ENCODE data around the gene RAB13. TPM values are rescaled to one million over a fixed set of nuclear protein-coding genes. Genes with fewer than 3 reads are reported as not detected.

RAB13 gene
- total and polyA plus RNA-seq, 2 of the 13 experiments (the other 11 are each of a cell fraction or from before 2014, with no cell fraction given): 15.9 to 24.7 TPM

- 0 out of 2 replicates have a peak, but pooled peaks have one; percentile 9 for TF ChIP-seq ZNF800 (CRISPR knock-in tag; IDR thresholded peaks at IDR 0.05)
Measured at GRCh38 chr1:153991151-153991630, 5.1 kb upstream of the RAB13 start (continued).

GRCh38 chr1:153990468-153991150, 4.5 kb upstream of the RAB13 start, which contains the start of gene RPS27:
RPS27 (plus strand) TSS chr1:153990762; CDS start chr1:153990797, 35 bp downstream.
- peak; percentile 82 for FAIRE-seq
- H3K4me2 ChIP-seq (ENCODE audit: low read depth, low read length): peak within 1 kb of the TSS; percentile 76
- intact Hi-C loops (cut with micrococcal nuclease; ENCODE audit: unreplicated experiment): no loop called here
- no peaks in the 10 kb centered on the region for H3K9me3 ChIP-seq (ENCODE audit: low read length)
- POLR2A ChIA-PET: interaction anchor here (0.6 to 7.5 kb wide), 43 partner anchors 9 to 382 kb away, joined by 3 to 92 read pairs (median 5); partner anchors contain the start of genes CHTOP, CREB3L4, CRTC2 and DENND4B
- peaks cover 2 to 16% of the 10 kb centered on the region in 2 experiments; a peak in 4 of 5 replicates for H3K36me3 ChIP-seq (replicated peaks in 1 of 2; ENCODE audit: control insufficient read depth in 1 of 2, insufficient read depth in 2 of 2, low read length in 2 of 2)
- ATAC-seq: peak; percentile 24
- CTCF ChIA-PET (ENCODE audit: low intra/inter-chr PET ratio, low total read pairs): no interaction called here
- in situ Hi-C loops (cut with HindIII; ENCODE audit: extremely low pct_ligation_motif_present, low pct_unique_long_range_greater_than_20kb): no loop called here
- 2% methylated on average over 22 of the region's 36 CpGs for WGBS (ENCODE audit: low lambda C conversion rate)
- H3K4me1 ChIP-seq (ENCODE audit: insufficient read depth, low read length): peaks cover 27% of the 10 kb centered on the region
- BruUV-seq (replicated peaks): no TSS peak
- H3K9ac ChIP-seq (ENCODE audit: insufficient read depth, low read depth, low read length): peak within 1 kb of the TSS; percentile 98
- H3K27me3 ChIP-seq (ENCODE audit: control insufficient read depth in 1 of 2, insufficient read depth in 2 of 2, low read length in 2 of 2): no peaks in the 10 kb centered on the region; a peak in 1 of 5 replicates
- H2AFZ ChIP-seq (ENCODE audit: low read length): peak within 1 kb of the TSS; percentile 59
- H3K4me3 ChIP-seq (replicated peaks in 1 of 3; ENCODE audit: insufficient read depth in 1 of 3, low read depth in 2 of 3, low read length in 3 of 3): peak within 1 kb of the TSS; percentile 77 to 97 (median 94)
- H3K79me2 ChIP-seq (ENCODE audit: insufficient read depth, low read length): peaks cover 19% of the 10 kb centered on the region
- peak; percentile 98 for DNase-seq (ENCODE audit: low spot score)
- H4K20me1 ChIP-seq (ENCODE audit: insufficient read depth, low read length): peaks cover 12% of the 10 kb centered on the region
- H3K27ac ChIP-seq (ENCODE audit: extremely low read length, insufficient read depth, low read length): peak within 1 kb of the TSS; percentile 85
- TF ChIP-seq TARDBP (CRISPR knock-in tag; IDR thresholded peaks at IDR 0.05) (peak; percentile 79; the same call in 1 of the 2 replicates), ZBTB37 (CRISPR knock-in tag; IDR thresholded peaks at IDR 0.05) (no peak), ASH2L (IDR thresholded peaks at IDR 0.05; ENCODE audit: insufficient read length, low read depth, low read length) (peak; percentile 87), MLX (CRISPR knock-in tag; IDR thresholded peaks at IDR 0.05) (no peak; the same call in 1 of the 2 replicates), SRY (CRISPR knock-in tag; IDR thresholded peaks at IDR 0.05) (peak; percentile 71; the same call in 1 of the 2 replicates), SIN3A (IDR thresholded peaks at IDR 0.05; ENCODE audit: borderline replicate concordance, low read depth, low read length) (peak; percentile 95; the same call in 1 of the 2 replicates), ZNF782 (CRISPR knock-in tag; IDR thresholded peaks at IDR 0.05; ENCODE audit: borderline replicate concordance) (peak; percentile 62; the same call in 1 of the 2 replicates), EHMT2 (IDR thresholded peaks at IDR 0.05; ENCODE audit: borderline replicate concordance, low read depth, low read length) (no peak), CBFB (CRISPR knock-in tag; IDR thresholded peaks at IDR 0.05) (peak; percentile 83), KAT8 (CRISPR knock-in tag; IDR thresholded peaks at IDR 0.05) (peak; percentile 97), KAT2B (IDR thresholded peaks at IDR 0.05; ENCODE audit: borderline replicate concordance, low read depth, low read length) (no peak), HDAC1 (CRISPR knock-in tag; IDR thresholded peaks at IDR 0.05) (peak; percentile 79), HBP1 (CRISPR knock-in tag; IDR thresholded peaks at IDR 0.05; ENCODE audit: low read depth) (peak; percentile 95), MTF2 (CRISPR knock-in tag; IDR thresholded peaks at IDR 0.05; ENCODE audit: borderline replicate concordance) (0 out of 2 replicates have a peak, but pooled peaks have one; percentile 53), POLR2A (IDR thresholded peaks at IDR 0.05; ENCODE audit: insufficient read depth in 1 of 2, low read depth in 2 of 2, low read length in 2 of 2) (peak; percentile 100), BORCS8-MEF2B (CRISPR knock-in tag; IDR thresholded peaks at IDR 0.05) (peak; percentile 81)
